Anterior cingulate cortex (tissue), 58 donors: ENCODE results near the gene SLC35G6.
A peak's percentile ranks its signal among the peaks of the same experiment; 100 is the strongest.
"Not testable (repeated sequence)": the region's sequence is repeated elsewhere in the genome, so short reads cannot be mapped to it uniquely, and the experiment has no call there.

Experiments
- DNase-seq, 58 donors: peaks; one replicate each; lab custom pipeline; 2025; lab: John Stamatoyannopoulos, UW

Gene SLC35G6

GRCh38 chr17:7477392-7478275 is 3.6 kb upstream of the SLC35G6 start:
- peak in 29 of 58 donors; percentile 17 to 59 (median 39) for DNase-seq

- peak in 48 of 58 donors; percentile 35 to 74 (median 62) for DNase-seq
Observed at GRCh38 chr17:7478276-7479212, 2.7 kb upstream of the SLC35G6 start.

- peak in 46 of 58 donors; percentile 7 to 75 (median 60) for DNase-seq
Observed at GRCh38 chr17:7479213-7480088, 1.8 kb upstream of the SLC35G6 start, which contains the start of gene ZBTB4. Gene ZBTB4, minus strand, starts transcription at chr17:7479631. Its CDS starts 12,830 bp downstream, at chr17:7466801.

- no peak for DNase-seq
Observed at GRCh38 chr17:7480089-7480384, 1.2 kb upstream of the SLC35G6 start.

GRCh38 chr17:7481842-7482741 is 846 bp downstream of the SLC35G6 start:
- not testable (repeated sequence) for DNase-seq

GRCh38 chr17:7482742-7483088 is 1.5 kb downstream of the SLC35G6 start:
- not testable (repeated sequence) for DNase-seq

- DNase-seq, result peak; percentile 85 to 100 (median 95)
Observed at GRCh38 chr17:7483255-7484066, 2.2 kb downstream of the SLC35G6 start.

- DNase-seq, result peak; percentile 90 to 100 (median 98)
Observed at GRCh38 chr17:7484067-7484918, 3.0 kb downstream of the SLC35G6 start, which contains the start of gene POLR2A. Gene POLR2A, plus strand, starts transcription at chr17:7484366.

- no peak for DNase-seq
Observed at GRCh38 chr17:7484919-7485377, 3.7 kb downstream of the SLC35G6 start.

- no peak for DNase-seq
Observed at GRCh38 chr17:7486181-7486580, 4.9 kb downstream of the SLC35G6 start.

GRCh38 chr17:7490144-7490543 is 8.9 kb downstream of the SLC35G6 start:
- DNase-seq, result no peak

GRCh38 chr17:7491583-7491982 is 10.3 kb downstream of the SLC35G6 start:
- DNase-seq, result no peak

- DNase-seq, result no peak
Observed at GRCh38 chr17:7493941-7494340, 12.7 kb downstream of the SLC35G6 start.

- DNase-seq, result no peak
Observed at GRCh38 chr17:7495906-7496434, 14.7 kb downstream of the SLC35G6 start.

- DNase-seq, result no peak
Observed at GRCh38 chr17:7496470-7497183, 15.4 kb downstream of the SLC35G6 start.

GRCh38 chr17:7497228-7497627 is 16.0 kb downstream of the SLC35G6 start:
- DNase-seq, result no peak
